ENCODE measurements around the gene TEKTIP1.
"Not testable (repeated sequence)": the region's sequence is repeated elsewhere in the genome, so short reads cannot be mapped to it uniquely, and the experiment has no call there.

The TEKTIP1 gene

GRCh38 chr19:3523361-3524077, 15.5 kb upstream of the TEKTIP1 start:
- DNase-seq (ENCODE audit: low read depth in 2 of 2), result no peak

GRCh38 chr19:3524078-3524842, 14.7 kb upstream of the TEKTIP1 start:
- no peak for DNase-seq (ENCODE audit: low read depth in 2 of 2)

GRCh38 chr19:3524904-3525451, 14.0 kb upstream of the TEKTIP1 start:
- DNase-seq (ENCODE audit: low read depth in 2 of 2), result no peak

- no peak for DNase-seq (ENCODE audit: low read depth in 2 of 2)
Observed at GRCh38 chr19:3526507-3527237, 12.3 kb upstream of the TEKTIP1 start.

- DNase-seq (ENCODE audit: low read depth in 2 of 2), result no peak
Observed at GRCh38 chr19:3527238-3527910, 11.6 kb upstream of the TEKTIP1 start.

- no peak for DNase-seq (ENCODE audit: low read depth in 2 of 2)
Observed at GRCh38 chr19:3528080-3528479, 10.9 kb upstream of the TEKTIP1 start.

GRCh38 chr19:3528539-3529211, 10.3 kb upstream of the TEKTIP1 start:
- DNase-seq (ENCODE audit: low read depth in 2 of 2), result no peak

GRCh38 chr19:3529299-3529698, 9.7 kb upstream of the TEKTIP1 start:
- not testable (repeated sequence) for DNase-seq (ENCODE audit: low read depth in 2 of 2)

GRCh38 chr19:3530389-3530788, 8.6 kb upstream of the TEKTIP1 start:
- DNase-seq (ENCODE audit: low read depth in 2 of 2), result no peak

GRCh38 chr19:3531716-3532115, 7.3 kb upstream of the TEKTIP1 start:
- no peak for DNase-seq (ENCODE audit: low read depth in 2 of 2)

GRCh38 chr19:3532154-3532786, 6.7 kb upstream of the TEKTIP1 start:
- DNase-seq (ENCODE audit: low read depth in 2 of 2), result no peak

GRCh38 chr19:3533033-3533432, 5.9 kb upstream of the TEKTIP1 start:
- no peak for DNase-seq (ENCODE audit: low read depth in 2 of 2)

GRCh38 chr19:3533563-3534216, 5.3 kb upstream of the TEKTIP1 start:
- DNase-seq (ENCODE audit: low read depth in 2 of 2), result no peak

- no peak for DNase-seq (ENCODE audit: low read depth in 2 of 2)
Observed at GRCh38 chr19:3534375-3535234, 4.4 kb upstream of the TEKTIP1 start.

GRCh38 chr19:3535235-3535535, 3.8 kb upstream of the TEKTIP1 start:
- no peak for DNase-seq (ENCODE audit: low read depth in 2 of 2)

GRCh38 chr19:3535563-3535965, 3.4 kb upstream of the TEKTIP1 start:
- DNase-seq (ENCODE audit: low read depth in 2 of 2), result no peak

- no peak for DNase-seq (ENCODE audit: low read depth in 2 of 2)
Observed at GRCh38 chr19:3535981-3536380, 3.0 kb upstream of the TEKTIP1 start.

- no peak for DNase-seq (ENCODE audit: low read depth in 2 of 2)
Observed at GRCh38 chr19:3536429-3537100, 2.4 kb upstream of the TEKTIP1 start.

GRCh38 chr19:3537101-3537437, 1.9 kb upstream of the TEKTIP1 start:
- DNase-seq (ENCODE audit: low read depth in 2 of 2), result no peak

Measured in stimulated activated CD8-positive, alpha-beta memory T cell treated with anti-CD3 and anti-CD28 coated beads, Interleukin-2, amount 100 ng/mL, for 1 hour (primary cell).